Lower lobe of right lung (tissue), 2 donors: ENCODE measurements around the gene FAM111A. TPM values are rescaled to one million over a fixed set of nuclear protein-coding genes. Genes with fewer than 3 reads are reported as not detected.

Source experiments
- ATAC-seq, 2 donors: fragments of 200-7000 bp; cut with Tn5 transposase; one replicate each; pipeline ENCODE4 v1.9.1; 2020 to 2022; ENCODE audit warnings: mild to moderate bottlenecking in 2 of 2, moderate library complexity in 2 of 2
- DNase-seq: peaks from one replicate; pipeline ENCODE4 v3.0.0-alpha.2; 2020
- H3K27ac ChIP-seq: fragments of 200-600 bp; one replicate; pipeline ENCODE4 v1.8.0; 2022
- H3K27me3 ChIP-seq: fragments of 200-600 bp; one replicate; pipeline ENCODE4 v1.8.0; 2022; ENCODE audit warnings: low read depth
- H3K36me3 ChIP-seq: fragments of 200-600 bp; one replicate; pipeline ENCODE4 v1.8.0; 2022; ENCODE audit warnings: mild to moderate bottlenecking
- H3K4me1 ChIP-seq: fragments of 200-600 bp; one replicate; pipeline ENCODE4 v1.8.0; 2022
- H3K4me3 ChIP-seq: fragments of 200-600 bp; one replicate; pipeline ENCODE4 v1.8.0; 2022; ENCODE audit warnings: mild to moderate bottlenecking
- H3K9me3 ChIP-seq: fragments of 200-600 bp; one replicate; pipeline ENCODE4 v1.8.0; 2022
- CTCF ChIP-seq: fragments of 200-600 bp; IDR thresholded peaks from one replicate; pipeline ENCODE4 v1.8.0; 2022; ENCODE audit warnings: antibody characterized with exemption, mild to moderate bottlenecking
- intact Hi-C: fragments of 100-400 bp; cut with DNase I; formaldehyde crosslinking; loops from one replicate; pipeline ENCODE4 v1.11.0; 2022
- total RNA-seq: library from RNA; stranded (reverse); fragmentation: NEBNext Ultra II Directional; extraction: Animal tissue kit (Norgen Biotek cat#: 25700); gene quantifications from one replicate; pipeline ENCODE4 v1.2.1, GENCODE V29; 2021
- donor health status: DM: no; HTN: yes; CAD: no; lungs with severe emphysema.

FAM111A gene
- total RNA-seq, 1 donor from 2014 or later: 68.4 TPM

- Histone ChIP-seq H3K9me3 (no peaks in the 10 kb centered on the region), H3K27me3 (no peaks in the 10 kb centered on the region), H3K27ac (no peak overlapping the region), H3K4me1 (no peaks in the 10 kb centered on the region), H3K36me3 (no peaks in the 10 kb centered on the region), H3K4me3 (no peak overlapping the region)
- ATAC-seq (no peak), DNase-seq (no peak)
- intact Hi-C loops: no loop called here
- no peak for TF ChIP-seq CTCF
Measured at GRCh38 chr11:59164028-59164427, 21.4 kb downstream of the FAM111A start.

- Histone ChIP-seq H3K27me3 (no peaks in the 10 kb centered on the region), H3K27ac (peak within 1 kb of the TSS; percentile 79), H3K4me1 (peaks cover 36% of the 10 kb centered on the region), H3K9me3 (no peaks in the 10 kb centered on the region), H3K4me3 (peak within 1 kb of the TSS; percentile 75), H3K36me3 (no peaks in the 10 kb centered on the region)
- TF ChIP-seq CTCF: peak; percentile 86
- DNase-seq: peak; percentile 97
- intact Hi-C loops: loop anchor here (5.0 kb wide), 1 partner anchor 36 kb away; no protein-coding TSS in a partner anchor
- ATAC-seq: peak; percentile 90 to 94
Measured at GRCh38 chr11:59171508-59172322, 29.1 kb downstream of the FAM111A start, which contains the start of gene DTX4. Gene DTX4, plus strand, starts transcription at chr11:59172132. Its CDS starts 464 bp downstream, at chr11:59172596.

GRCh38 chr11:59172345-59173079, 29.9 kb downstream of the FAM111A start:
- peaks cover 36% of the 10 kb centered on the region for H3K4me1 ChIP-seq
- H3K9me3 ChIP-seq: no peaks in the 10 kb centered on the region
- ATAC-seq (peak; percentile 20 to 32), DNase-seq (peak; percentile 58)
- intact Hi-C loops: loop anchor here (5.0 kb wide), 1 partner anchor 35 kb away; no protein-coding TSS in a partner anchor
- H3K27me3 ChIP-seq: no peaks in the 10 kb centered on the region
- no peaks in the 10 kb centered on the region for H3K36me3 ChIP-seq
- H3K27ac ChIP-seq: peak overlapping the region; percentile 79
- TF ChIP-seq CTCF: no peak
- H3K4me3 ChIP-seq: peak overlapping the region; percentile 75

GRCh38 chr11:59173080-59173963, 30.7 kb downstream of the FAM111A start:
- ATAC-seq: peak; percentile 16 to 35
- no peaks in the 10 kb centered on the region for H3K36me3 ChIP-seq
- DNase-seq: peak; percentile 64
- H3K27me3 ChIP-seq: no peaks in the 10 kb centered on the region
- H3K4me3 ChIP-seq: peak overlapping the region; percentile 75
- H3K4me1 ChIP-seq: peaks cover 42% of the 10 kb centered on the region
- no peaks in the 10 kb centered on the region for H3K9me3 ChIP-seq
- H3K27ac ChIP-seq: peak overlapping the region; percentile 79
- intact Hi-C loops: loop anchor here (5.0 kb wide), 1 partner anchor 34 kb away; no protein-coding TSS in a partner anchor
- TF ChIP-seq CTCF: no peak
